Astrocyte of the cerebellum (primary cell): ENCODE results near the gene LGALS4.

Experiments
- DNase-seq: peaks from one replicate; pipeline ENCODE4 v3.0.0-alpha.2; 2011; ENCODE audit warnings: low read depth
- H3K4me3 ChIP-seq: 2 replicates; pipeline ENCODE4 v1.5.1; 2011; ENCODE audit warnings: mild to moderate bottlenecking, low read depth, low read length, moderate library complexity
- CTCF ChIP-seq: IDR thresholded peaks from 2 replicates; pipeline ENCODE4 v1.5.1; 2012; ENCODE audit warnings: low read length, low read depth, moderate library complexity, mild to moderate bottlenecking; ENCODE audit errors: missing control alignments
- in situ Hi-C: cut with HindIII; loops from 2 replicates; pipeline ENCODE4 v1.10.0; 2017; ENCODE audit warnings: low sequenced_read_pairs

Gene LGALS4

GRCh38 chr19:38848299-38849146 lies 35.8 kb upstream of the LGALS4 start:
- in situ Hi-C loops, result no loop called here
- TF ChIP-seq CTCF, result no peak
- H3K4me3 ChIP-seq, result peak overlapping the region; percentile 66
- no peak for DNase-seq

GRCh38 chr19:38846097-38846496 lies 33.4 kb upstream of the LGALS4 start:
- DNase-seq, result no peak
- no peak overlapping the region for H3K4me3 ChIP-seq
- no peak for TF ChIP-seq CTCF
- in situ Hi-C loops, result no loop called here

GRCh38 chr19:38845374-38846024 lies 32.8 kb upstream of the LGALS4 start:
- H3K4me3 ChIP-seq, result no peak overlapping the region
- no peak for TF ChIP-seq CTCF
- DNase-seq, result no peak
- in situ Hi-C loops, result no loop called here

GRCh38 chr19:38844093-38844686 lies 31.4 kb upstream of the LGALS4 start:
- H3K4me3 ChIP-seq, result no peak overlapping the region
- in situ Hi-C loops, result no loop called here
- no peak for DNase-seq
- TF ChIP-seq CTCF, result no peak

- no peak for TF ChIP-seq CTCF
- in situ Hi-C loops, result no loop called here
- no peak overlapping the region for H3K4me3 ChIP-seq
- no peak for DNase-seq
Measured at GRCh38 chr19:38843175-38843758, 30.5 kb upstream of the LGALS4 start.

GRCh38 chr19:38842439-38843174 lies 29.9 kb upstream of the LGALS4 start:
- in situ Hi-C loops, result no loop called here
- no peak overlapping the region for H3K4me3 ChIP-seq
- DNase-seq, result no peak
- no peak for TF ChIP-seq CTCF
